Activated naive CD4-positive, alpha-beta T cell treated with anti-CD3 and anti-CD28 coated beads, Interleukin-2, amount 50 U/mL, for 24 hours (primary cell): Measurements from ENCODE around the gene WASF2.
"Not testable (repeated sequence)": the region's sequence is repeated elsewhere in the genome, so short reads cannot be mapped to it uniquely, and the experiment has no call there.

ENCODE experiments used
- H3K27ac Mint-ChIP-seq: one replicate; pipeline ENCODE4 v1.8.0; 2021; ENCODE audit warnings: mild to moderate bottlenecking, mixed read lengths
- H3K27me3 Mint-ChIP-seq: one replicate; pipeline ENCODE4 v1.8.0; 2021; ENCODE audit warnings: mixed read lengths
- H3K36me3 Mint-ChIP-seq: one replicate; pipeline ENCODE4 v1.8.0; 2021; ENCODE audit warnings: mixed read lengths
- H3K4me1 Mint-ChIP-seq: one replicate; pipeline ENCODE4 v1.8.0; 2021; ENCODE audit warnings: mixed read lengths
- H3K4me3 Mint-ChIP-seq: one replicate; pipeline ENCODE4 v1.8.0; 2021; ENCODE audit warnings: mild to moderate bottlenecking, mixed read lengths
- H3K9me3 Mint-ChIP-seq: one replicate; pipeline ENCODE4 v1.8.0; 2021; ENCODE audit warnings: mixed read lengths

Gene WASF2

GRCh38 chr1:27395441-27396195, 94.3 kb downstream of the WASF2 start:
- Mint-ChIP-seq H3K9me3 (no peaks in the 10 kb centered on the region), H3K27me3 (no peaks in the 10 kb centered on the region), H3K4me3 (no peak overlapping the region), H3K27ac (no peak overlapping the region), H3K36me3 (no peaks in the 10 kb centered on the region), H3K4me1 (peaks cover 17% of the 10 kb centered on the region)

- Mint-ChIP-seq H3K27me3 (no peaks in the 10 kb centered on the region), H3K36me3 (no peaks in the 10 kb centered on the region), H3K9me3 (no peaks in the 10 kb centered on the region), H3K4me1 (peaks cover 17% of the 10 kb centered on the region), H3K27ac (no peak overlapping the region), H3K4me3 (no peak overlapping the region)
Observed at GRCh38 chr1:27394925-27395324, 95.0 kb downstream of the WASF2 start.

- Mint-ChIP-seq H3K27ac (no peak overlapping the region), H3K27me3 (no peaks in the 10 kb centered on the region), H3K4me3 (no peak overlapping the region), H3K9me3 (no peaks in the 10 kb centered on the region), H3K36me3 (no peaks in the 10 kb centered on the region), H3K4me1 (peaks cover 17% of the 10 kb centered on the region)
Observed at GRCh38 chr1:27394282-27394658, 95.7 kb downstream of the WASF2 start.

GRCh38 chr1:27393641-27394281, 96.2 kb downstream of the WASF2 start:
- Mint-ChIP-seq H3K27ac (peak overlapping the region; percentile 41), H3K4me3 (peak overlapping the region; percentile 70), H3K27me3 (no peaks in the 10 kb centered on the region)

GRCh38 chr1:27392778-27393635, 97.0 kb downstream of the WASF2 start:
- H3K27ac Mint-ChIP-seq, result peak overlapping the region; percentile 8
- H3K27me3 Mint-ChIP-seq, result no peaks in the 10 kb centered on the region
- H3K4me3 Mint-ChIP-seq, result peak overlapping the region; percentile 76

More at GRCh38 chr1:27393641-27394281, 96.2 kb downstream of the WASF2 start:
- peaks cover 17% of the 10 kb centered on the region for H3K4me1 Mint-ChIP-seq
- no peaks in the 10 kb centered on the region for H3K9me3 Mint-ChIP-seq
- H3K36me3 Mint-ChIP-seq, result no peaks in the 10 kb centered on the region

GRCh38 chr1:27392096-27392777, 97.7 kb downstream of the WASF2 start, which contains the start of gene GPR3:
TSS of gene GPR3 (plus strand) at chr1:27392622. CDS start at chr1:27393799, 1,177 bp downstream.
- Mint-ChIP-seq H3K27ac (peak within 1 kb of the TSS; percentile 88), H3K36me3 (no peaks in the 10 kb centered on the region), H3K4me1 (peaks cover 20% of the 10 kb centered on the region), H3K27me3 (no peaks in the 10 kb centered on the region), H3K4me3 (peak within 1 kb of the TSS; percentile 90), H3K9me3 (no peaks in the 10 kb centered on the region)

More at GRCh38 chr1:27392778-27393635, 97.0 kb downstream of the WASF2 start:
- no peaks in the 10 kb centered on the region for H3K9me3 Mint-ChIP-seq
- peaks cover 20% of the 10 kb centered on the region for H3K4me1 Mint-ChIP-seq
- H3K36me3 Mint-ChIP-seq, result no peaks in the 10 kb centered on the region

- Mint-ChIP-seq H3K27ac (peak overlapping the region; percentile 88), H3K4me3 (peak overlapping the region; percentile 90)
Observed at GRCh38 chr1:27391511-27392095, 98.4 kb downstream of the WASF2 start.

GRCh38 chr1:27388337-27389005, 101.5 kb downstream of the WASF2 start:
- H3K27ac Mint-ChIP-seq, result peak overlapping the region; percentile 47
- no peaks in the 10 kb centered on the region for H3K9me3 Mint-ChIP-seq
- H3K4me1 Mint-ChIP-seq, result peaks cover 13% of the 10 kb centered on the region
- H3K36me3 Mint-ChIP-seq, result no peaks in the 10 kb centered on the region
- H3K4me3 Mint-ChIP-seq, result peak overlapping the region; percentile 45
- H3K27me3 Mint-ChIP-seq, result no peaks in the 10 kb centered on the region

More at GRCh38 chr1:27391511-27392095, 98.4 kb downstream of the WASF2 start:
- no peaks in the 10 kb centered on the region for H3K36me3 Mint-ChIP-seq
- H3K27me3 Mint-ChIP-seq, result no peaks in the 10 kb centered on the region
- H3K4me1 Mint-ChIP-seq, result peaks cover 20% of the 10 kb centered on the region
- no peaks in the 10 kb centered on the region for H3K9me3 Mint-ChIP-seq

- H3K4me3 Mint-ChIP-seq, H3K27ac Mint-ChIP-seq, H3K4me1 Mint-ChIP-seq, H3K27me3 Mint-ChIP-seq, H3K36me3 Mint-ChIP-seq, H3K9me3 Mint-ChIP-seq: not testable (repeated sequence)
Observed at GRCh38 chr1:27384797-27385196, 105.2 kb downstream of the WASF2 start.

GRCh38 chr1:27383661-27384060, 106.3 kb downstream of the WASF2 start:
- H3K36me3 Mint-ChIP-seq, result no peaks in the 10 kb centered on the region

GRCh38 chr1:27383039-27383605, 106.8 kb downstream of the WASF2 start, which contains the start of gene CD164L2:
TSS of gene CD164L2 (minus strand) at chr1:27383333. CDS start at chr1:27383239, 94 bp downstream.
- no peaks in the 10 kb centered on the region for H3K4me1 Mint-ChIP-seq
- H3K36me3 Mint-ChIP-seq, result no peaks in the 10 kb centered on the region
- H3K4me3 Mint-ChIP-seq, result no peak within 1 kb of the TSS
- no peak within 1 kb of the TSS for H3K27ac Mint-ChIP-seq
- H3K27me3 Mint-ChIP-seq, result no peaks in the 10 kb centered on the region
- H3K9me3 Mint-ChIP-seq, result no peaks in the 10 kb centered on the region

More at GRCh38 chr1:27383661-27384060, 106.3 kb downstream of the WASF2 start:
- no peak overlapping the region for H3K27ac Mint-ChIP-seq
- H3K4me1 Mint-ChIP-seq, result peaks cover 2% of the 10 kb centered on the region
- no peaks in the 10 kb centered on the region for H3K9me3 Mint-ChIP-seq
- no peak overlapping the region for H3K4me3 Mint-ChIP-seq
- no peaks in the 10 kb centered on the region for H3K27me3 Mint-ChIP-seq

- no peaks in the 10 kb centered on the region for H3K4me1 Mint-ChIP-seq
- H3K27me3 Mint-ChIP-seq, result no peaks in the 10 kb centered on the region
- H3K36me3 Mint-ChIP-seq, result no peaks in the 10 kb centered on the region
- no peak overlapping the region for H3K4me3 Mint-ChIP-seq
- H3K27ac Mint-ChIP-seq, result no peak overlapping the region
- no peaks in the 10 kb centered on the region for H3K9me3 Mint-ChIP-seq
Observed at GRCh38 chr1:27381969-27382762, 107.8 kb downstream of the WASF2 start.
